ENCODE results near the gene RDX. TPM values are rescaled to one million over a fixed set of nuclear protein-coding genes. Genes with fewer than 3 reads are reported as not detected.

The RDX gene
- total RNA-seq, 1 experiment from 2014 or later = 0.71 TPM

GRCh38 chr11:110165039-110165925, 131.1 kb downstream of the RDX start:
- Histone ChIP-seq H3K27ac (ENCODE audit: low read length) (no peak overlapping the region), H3K36me3 (ENCODE audit: insufficient read depth, low read length) (no peaks in the 10 kb centered on the region), H2AFZ (ENCODE audit: low read length) (no peak overlapping the region), H3K79me2 (ENCODE audit: low read length) (no peaks in the 10 kb centered on the region), H3K9ac (ENCODE audit: low read length) (no peak overlapping the region), H3K4me3 (ENCODE audit: low read length) (no peak overlapping the region), H3K9me3 (ENCODE audit: low read length) (no peaks in the 10 kb centered on the region), H3K9me2 (replicated peaks; ENCODE audit: insufficient read depth, low read length) (no peaks in the 10 kb centered on the region), H3K4me1 (ENCODE audit: low read length) (no peaks in the 10 kb centered on the region), H3K27me3 (ENCODE audit: low read length) (no peaks in the 10 kb centered on the region), H3K4me2 (ENCODE audit: low read depth, low read length, poor library complexity, severe bottlenecking) (no peak overlapping the region), H4K20me1 (ENCODE audit: insufficient read depth, low read depth, low read length) (no peaks in the 10 kb centered on the region)
- DNase-seq = no peak

- no peak overlapping the region for H3K9ac ChIP-seq (ENCODE audit: low read length)
- no peak overlapping the region for H3K27ac ChIP-seq (ENCODE audit: low read length)
- no peak overlapping the region for H2AFZ ChIP-seq (ENCODE audit: low read length)
- H3K9me3 ChIP-seq (ENCODE audit: low read length) = no peaks in the 10 kb centered on the region
- H3K4me3 ChIP-seq (ENCODE audit: low read length) = no peak overlapping the region
- no peaks in the 10 kb centered on the region for H3K27me3 ChIP-seq (ENCODE audit: low read length)
- no peaks in the 10 kb centered on the region for H3K9me2 ChIP-seq (replicated peaks; ENCODE audit: insufficient read depth, low read length)
- no peaks in the 10 kb centered on the region for H3K36me3 ChIP-seq (ENCODE audit: insufficient read depth, low read length)
- no peak overlapping the region for H3K4me2 ChIP-seq (ENCODE audit: low read depth, low read length, poor library complexity, severe bottlenecking)
- H4K20me1 ChIP-seq (ENCODE audit: insufficient read depth, low read depth, low read length) = no peaks in the 10 kb centered on the region
- no peaks in the 10 kb centered on the region for H3K79me2 ChIP-seq (ENCODE audit: low read length)
- DNase-seq = no peak
- H3K4me1 ChIP-seq (ENCODE audit: low read length) = no peaks in the 10 kb centered on the region
Observed at GRCh38 chr11:110162216-110162615, 134.2 kb downstream of the RDX start.

GRCh38 chr11:110161061-110161460, 135.4 kb downstream of the RDX start:
- H3K27ac ChIP-seq (ENCODE audit: low read length) = no peak overlapping the region
- H3K9ac ChIP-seq (ENCODE audit: low read length) = no peak overlapping the region
- DNase-seq = no peak
- H2AFZ ChIP-seq (ENCODE audit: low read length) = no peak overlapping the region
- H3K9me3 ChIP-seq (ENCODE audit: low read length) = no peaks in the 10 kb centered on the region
- no peaks in the 10 kb centered on the region for H4K20me1 ChIP-seq (ENCODE audit: insufficient read depth, low read depth, low read length)
- H3K27me3 ChIP-seq (ENCODE audit: low read length) = no peaks in the 10 kb centered on the region
- H3K79me2 ChIP-seq (ENCODE audit: low read length) = no peaks in the 10 kb centered on the region
- no peak overlapping the region for H3K4me3 ChIP-seq (ENCODE audit: low read length)
- H3K4me1 ChIP-seq (ENCODE audit: low read length) = no peaks in the 10 kb centered on the region
- H3K9me2 ChIP-seq (replicated peaks; ENCODE audit: insufficient read depth, low read length) = no peaks in the 10 kb centered on the region
- no peaks in the 10 kb centered on the region for H3K36me3 ChIP-seq (ENCODE audit: insufficient read depth, low read length)
- H3K4me2 ChIP-seq (ENCODE audit: low read depth, low read length, poor library complexity, severe bottlenecking) = no peak overlapping the region

- no peak for DNase-seq
- no peaks in the 10 kb centered on the region for H3K9me2 ChIP-seq (replicated peaks; ENCODE audit: insufficient read depth, low read length)
- H3K9me3 ChIP-seq (ENCODE audit: low read length) = no peaks in the 10 kb centered on the region
- H3K9ac ChIP-seq (ENCODE audit: low read length) = no peak overlapping the region
- H3K4me2 ChIP-seq (ENCODE audit: low read depth, low read length, poor library complexity, severe bottlenecking) = no peak overlapping the region
- no peaks in the 10 kb centered on the region for H3K27me3 ChIP-seq (ENCODE audit: low read length)
- no peak overlapping the region for H2AFZ ChIP-seq (ENCODE audit: low read length)
- H3K4me1 ChIP-seq (ENCODE audit: low read length) = no peaks in the 10 kb centered on the region
- no peak overlapping the region for H3K4me3 ChIP-seq (ENCODE audit: low read length)
- H3K27ac ChIP-seq (ENCODE audit: low read length) = no peak overlapping the region
- H3K79me2 ChIP-seq (ENCODE audit: low read length) = no peaks in the 10 kb centered on the region
- no peaks in the 10 kb centered on the region for H3K36me3 ChIP-seq (ENCODE audit: insufficient read depth, low read length)
- no peaks in the 10 kb centered on the region for H4K20me1 ChIP-seq (ENCODE audit: insufficient read depth, low read depth, low read length)
Observed at GRCh38 chr11:110160437-110160836, 136.0 kb downstream of the RDX start.

- Histone ChIP-seq H3K9me2 (replicated peaks; ENCODE audit: insufficient read depth, low read length) (no peaks in the 10 kb centered on the region), H3K4me1 (ENCODE audit: low read length) (no peaks in the 10 kb centered on the region), H3K27ac (ENCODE audit: low read length) (no peak overlapping the region), H3K79me2 (ENCODE audit: low read length) (no peaks in the 10 kb centered on the region), H3K4me2 (ENCODE audit: low read depth, low read length, poor library complexity, severe bottlenecking) (no peak overlapping the region), H3K36me3 (ENCODE audit: insufficient read depth, low read length) (no peaks in the 10 kb centered on the region), H3K9me3 (ENCODE audit: low read length) (no peaks in the 10 kb centered on the region), H3K9ac (ENCODE audit: low read length) (no peak overlapping the region), H3K4me3 (ENCODE audit: low read length) (no peak overlapping the region), H3K27me3 (ENCODE audit: low read length) (no peaks in the 10 kb centered on the region), H2AFZ (ENCODE audit: low read length) (no peak overlapping the region), H4K20me1 (ENCODE audit: insufficient read depth, low read depth, low read length) (no peaks in the 10 kb centered on the region)
- no peak for DNase-seq
Observed at GRCh38 chr11:110160016-110160415, 136.4 kb downstream of the RDX start.

GRCh38 chr11:110159476-110159875, 136.9 kb downstream of the RDX start:
- Histone ChIP-seq H3K79me2 (ENCODE audit: low read length) (no peaks in the 10 kb centered on the region), H3K36me3 (ENCODE audit: insufficient read depth, low read length) (no peaks in the 10 kb centered on the region), H3K9me2 (replicated peaks; ENCODE audit: insufficient read depth, low read length) (no peaks in the 10 kb centered on the region), H2AFZ (ENCODE audit: low read length) (no peak overlapping the region), H3K4me3 (ENCODE audit: low read length) (no peak overlapping the region), H3K9ac (ENCODE audit: low read length) (no peak overlapping the region), H3K27me3 (ENCODE audit: low read length) (no peaks in the 10 kb centered on the region), H3K4me2 (ENCODE audit: low read depth, low read length, poor library complexity, severe bottlenecking) (no peak overlapping the region), H3K27ac (ENCODE audit: low read length) (no peak overlapping the region), H4K20me1 (ENCODE audit: insufficient read depth, low read depth, low read length) (no peaks in the 10 kb centered on the region), H3K9me3 (ENCODE audit: low read length) (no peaks in the 10 kb centered on the region), H3K4me1 (ENCODE audit: low read length) (no peaks in the 10 kb centered on the region)
- DNase-seq = no peak

GRCh38 chr11:110158317-110159200, 137.9 kb downstream of the RDX start:
- Histone ChIP-seq H3K27ac (ENCODE audit: low read length) (no peak overlapping the region), H3K4me3 (ENCODE audit: low read length) (no peak overlapping the region), H3K9me2 (replicated peaks; ENCODE audit: insufficient read depth, low read length) (no peaks in the 10 kb centered on the region), H3K9ac (ENCODE audit: low read length) (no peak overlapping the region), H3K9me3 (ENCODE audit: low read length) (no peaks in the 10 kb centered on the region), H2AFZ (ENCODE audit: low read length) (no peak overlapping the region), H3K4me1 (ENCODE audit: low read length) (no peaks in the 10 kb centered on the region), H3K79me2 (ENCODE audit: low read length) (no peaks in the 10 kb centered on the region), H4K20me1 (ENCODE audit: insufficient read depth, low read depth, low read length) (no peaks in the 10 kb centered on the region), H3K4me2 (ENCODE audit: low read depth, low read length, poor library complexity, severe bottlenecking) (no peak overlapping the region), H3K27me3 (ENCODE audit: low read length) (no peaks in the 10 kb centered on the region), H3K36me3 (ENCODE audit: insufficient read depth, low read length) (no peaks in the 10 kb centered on the region)
- no peak for DNase-seq

- Histone ChIP-seq H2AFZ (ENCODE audit: low read length) (no peak overlapping the region), H3K79me2 (ENCODE audit: low read length) (no peaks in the 10 kb centered on the region), H3K4me3 (ENCODE audit: low read length) (no peak overlapping the region), H3K27ac (ENCODE audit: low read length) (no peak overlapping the region), H3K9ac (ENCODE audit: low read length) (no peak overlapping the region), H3K9me2 (replicated peaks; ENCODE audit: insufficient read depth, low read length) (no peaks in the 10 kb centered on the region), H3K9me3 (ENCODE audit: low read length) (no peaks in the 10 kb centered on the region), H4K20me1 (ENCODE audit: insufficient read depth, low read depth, low read length) (no peaks in the 10 kb centered on the region), H3K27me3 (ENCODE audit: low read length) (no peaks in the 10 kb centered on the region), H3K4me1 (ENCODE audit: low read length) (no peaks in the 10 kb centered on the region), H3K36me3 (ENCODE audit: insufficient read depth, low read length) (no peaks in the 10 kb centered on the region), H3K4me2 (ENCODE audit: low read depth, low read length, poor library complexity, severe bottlenecking) (no peak overlapping the region)
- DNase-seq = no peak
Observed at GRCh38 chr11:110156503-110156902, 139.9 kb downstream of the RDX start.
